Suprapubic skin (tissue), 4 donors: ENCODE data around the gene ACTL10. TPM values are rescaled to one million over a fixed set of nuclear protein-coding genes. Genes with fewer than 3 reads are reported as not detected.

Experiments used
- DNase-seq, 2 donors: peaks; one replicate each; pipeline ENCODE4 v3.0.0-alpha.2; 2019; ENCODE audit warnings: low spot score in 2 of 2
- H3K27ac ChIP-seq: fragments of 200-600 bp; sonication (generic); one replicate; pipeline ENCODE4 v1.5.1; 2019
- H3K27me3 ChIP-seq: fragments of 200-600 bp; sonication (generic); one replicate; pipeline ENCODE4 v1.5.1; 2019
- H3K36me3 ChIP-seq: fragments of 200-600 bp; sonication (generic); one replicate; pipeline ENCODE4 v1.5.1; 2019
- H3K4me1 ChIP-seq: fragments of 200-600 bp; sonication (generic); one replicate; pipeline ENCODE4 v1.5.1; 2019
- H3K4me3 ChIP-seq: fragments of 200-600 bp; sonication (generic); one replicate; pipeline ENCODE4 v1.5.1; 2019; ENCODE audit warnings: mild to moderate bottlenecking
- H3K9me3 ChIP-seq: fragments of 200-600 bp; sonication (generic); one replicate; pipeline ENCODE4 v1.5.1; 2019
- CTCF ChIP-seq, 2 donors: fragments of 200-600 bp in 1 of 2; fragments of 450-650 bp in 1 of 2; sonication (generic) in 1 of 2; IDR thresholded peaks; one replicate each; pipeline ENCODE4 v1.5.1; 2016 to 2019; ENCODE audit warnings: antibody characterized with exemption in 2 of 2, mild to moderate bottlenecking in 1 of 2, moderate library complexity in 1 of 2
- EP300 ChIP-seq: sonication (generic); formaldehyde crosslinking; IDR thresholded peaks from one replicate; pipeline ENCODE4 v1.6.1; 2017; ENCODE audit warnings: antibody characterized with exemption
- POLR2A ChIP-seq, 2 donors: fragments of 450-650 bp; IDR thresholded peaks; one replicate each; pipeline ENCODE4 v1.6.1; 2017; ENCODE audit warnings: antibody characterized with exemption in 2 of 2, mild to moderate bottlenecking in 2 of 2, moderate library complexity in 2 of 2
- POLR2AphosphoS5 ChIP-seq, 3 donors: sonication (generic); formaldehyde crosslinking; IDR thresholded peaks; one replicate each; pipeline ENCODE4 v1.6.1; 2017; ENCODE audit warnings: antibody characterized with exemption in 3 of 3
- WGBS: methylation state at CpG from one replicate; pipeline ENCODE4 v1.1.5; 2018; 5-methylcytosine and 5-hydroxymethylcytosine counted together
- total RNA-seq, 4 donors: library from RNA; depleted of rRNA; stranded (reverse); fragments of >200 nt; gene quantifications; one replicate each; pipeline ENCODE4 v1.1.0, GENCODE V29; 2016

ACTL10 gene
- total RNA-seq, 4 donors from 2014 or later: 1.3 to 4.9 (median 3.0) TPM

- no peaks in the 10 kb centered on the region for H3K27me3 ChIP-seq
- TF ChIP-seq CTCF (IDR thresholded peaks at IDR 0.05): no peak
- no peak overlapping the region for H3K27ac ChIP-seq
- no peaks in the 10 kb centered on the region for H3K36me3 ChIP-seq
- no peak overlapping the region for H3K4me3 ChIP-seq
- DNase-seq: no peak
- 67% methylated on average over 8 of the region's 8 CpGs for WGBS
- no peaks in the 10 kb centered on the region for H3K9me3 ChIP-seq
- H3K4me1 ChIP-seq: peaks cover 22% of the 10 kb centered on the region
These were observed 20.7 kb downstream of the ACTL10 start for GRCh38 chr20:33687370-33687915.

DNA sequence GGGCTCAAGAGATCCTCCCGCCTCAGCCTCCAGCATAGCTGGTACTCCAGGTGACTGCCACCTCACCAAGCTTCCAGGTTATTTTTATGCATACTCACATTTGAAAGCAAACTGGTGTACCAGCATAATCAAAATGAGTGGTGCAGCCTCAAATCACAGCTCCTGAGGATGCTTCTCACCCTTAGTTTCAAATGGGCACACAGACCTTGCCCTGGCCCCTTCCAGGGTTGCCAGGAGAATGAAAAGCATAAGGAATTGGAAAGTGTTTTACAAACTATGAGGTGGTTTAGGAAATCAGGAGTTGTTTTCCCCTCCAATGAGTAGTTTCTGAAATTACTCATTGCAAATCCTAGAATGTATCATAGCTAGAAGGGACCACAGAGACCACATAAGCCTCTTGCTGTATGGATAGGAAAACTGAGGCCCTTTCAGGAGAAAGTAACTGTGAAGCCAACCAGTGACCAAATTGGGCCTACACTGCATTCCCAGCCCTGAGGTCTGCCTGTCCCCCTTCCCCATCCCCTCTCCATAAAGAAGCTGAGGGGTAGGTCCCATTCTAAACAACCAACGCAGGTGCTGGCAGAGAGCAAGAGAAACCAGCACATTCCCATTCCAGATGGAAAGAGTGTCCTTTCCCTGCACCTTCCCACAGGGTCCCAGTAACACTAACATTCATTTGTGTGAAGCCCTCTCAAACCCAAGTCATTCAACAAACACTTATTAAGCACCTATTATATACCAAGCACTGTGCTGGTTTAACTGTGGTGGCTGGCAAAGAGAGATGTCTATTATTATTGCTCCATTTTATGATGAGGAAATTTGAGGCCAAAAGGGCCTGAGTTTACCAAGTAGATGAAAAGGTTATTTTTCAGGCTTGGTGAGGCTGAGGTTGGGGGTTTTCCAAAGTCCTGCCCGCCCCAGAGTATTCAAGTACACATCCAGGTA is 21.5 kb downstream of the ACTL10 start:
- H3K9me3 ChIP-seq: no peaks in the 10 kb centered on the region
- H3K4me1 ChIP-seq: peaks cover 22% of the 10 kb centered on the region
- H3K36me3 ChIP-seq: no peaks in the 10 kb centered on the region
- no peaks in the 10 kb centered on the region for H3K27me3 ChIP-seq
- no peak for TF ChIP-seq CTCF (IDR thresholded peaks at IDR 0.05)
- no peak for TF ChIP-seq EP300
- no peak for TF ChIP-seq POLR2A (IDR thresholded peaks at IDR 0.05)
- no peak for TF ChIP-seq POLR2AphosphoS5 (IDR thresholded peaks at IDR 0.05)
- no peak overlapping the region for H3K4me3 ChIP-seq
- DNase-seq: no peak
- no peak overlapping the region for H3K27ac ChIP-seq
- WGBS: 87% methylated on average over 3 of the region's 3 CpGs

DNA sequence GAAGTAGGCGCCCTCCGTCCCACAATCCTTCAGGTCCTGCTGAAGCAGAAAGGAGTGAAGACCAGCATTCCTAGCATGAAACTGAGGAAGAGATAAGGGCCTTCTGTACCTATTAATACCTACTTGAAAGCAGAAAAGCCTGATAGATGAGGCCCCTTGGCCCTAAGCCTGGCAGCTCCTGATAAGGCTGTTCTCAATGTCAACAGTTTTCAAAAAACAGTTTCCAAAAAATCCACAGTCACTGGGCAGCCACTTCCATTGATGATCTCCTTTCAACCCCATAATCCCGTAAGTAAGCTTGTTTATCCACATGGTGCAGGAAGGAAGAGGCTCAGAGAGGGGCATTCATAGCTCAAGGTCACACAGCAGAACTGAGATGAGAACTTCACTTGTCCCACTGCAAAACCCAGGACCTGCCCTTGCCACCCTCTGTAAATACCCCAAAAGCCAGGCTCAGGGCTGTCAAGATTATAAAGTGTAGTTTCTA is 22.2 kb downstream of the ACTL10 start:
- DNase-seq: no peak
- Histone ChIP-seq H3K36me3 (no peaks in the 10 kb centered on the region), H3K4me3 (no peak overlapping the region), H3K27me3 (no peaks in the 10 kb centered on the region), H3K4me1 (peaks cover 28% of the 10 kb centered on the region), H3K9me3 (no peaks in the 10 kb centered on the region), H3K27ac (no peak overlapping the region)
- TF ChIP-seq CTCF (IDR thresholded peaks at IDR 0.05) (no peak), EP300 (no peak), POLR2AphosphoS5 (IDR thresholded peaks at IDR 0.05) (no peak), POLR2A (IDR thresholded peaks at IDR 0.05) (no peak)
- 82% methylated on average over 3 of the region's 3 CpGs for WGBS

DNA sequence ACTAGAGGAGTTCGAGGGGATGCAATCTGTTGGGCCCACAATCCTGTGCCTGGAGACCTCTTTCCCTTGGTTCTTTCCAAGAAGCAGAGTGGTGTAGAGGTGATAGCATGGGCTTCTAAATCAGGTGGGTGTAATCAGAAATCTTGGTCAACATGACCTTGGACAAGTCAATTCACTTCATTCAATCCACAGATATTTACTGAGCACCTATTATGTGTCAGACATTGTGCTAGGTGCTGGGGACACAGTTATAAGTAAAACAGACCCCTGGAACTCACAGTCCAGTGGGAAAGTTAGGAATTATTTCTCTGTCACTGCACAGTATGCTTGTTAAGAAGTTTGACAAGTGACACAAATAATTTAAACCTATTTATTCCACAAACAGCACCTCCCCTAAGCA is 22.8 kb downstream of the ACTL10 start:
- Histone ChIP-seq H3K9me3 (no peaks in the 10 kb centered on the region), H3K36me3 (no peaks in the 10 kb centered on the region), H3K27ac (no peak overlapping the region), H3K27me3 (no peaks in the 10 kb centered on the region), H3K4me3 (no peak overlapping the region), H3K4me1 (peaks cover 32% of the 10 kb centered on the region)
- 92% methylated on average over 1 of the region's 1 CpG for WGBS
- no peak for DNase-seq
- no peak for TF ChIP-seq CTCF (IDR thresholded peaks at IDR 0.05)
- no peak for TF ChIP-seq POLR2AphosphoS5 (IDR thresholded peaks at IDR 0.05)
- no peak for TF ChIP-seq EP300
- no peak for TF ChIP-seq POLR2A (IDR thresholded peaks at IDR 0.05)

DNA sequence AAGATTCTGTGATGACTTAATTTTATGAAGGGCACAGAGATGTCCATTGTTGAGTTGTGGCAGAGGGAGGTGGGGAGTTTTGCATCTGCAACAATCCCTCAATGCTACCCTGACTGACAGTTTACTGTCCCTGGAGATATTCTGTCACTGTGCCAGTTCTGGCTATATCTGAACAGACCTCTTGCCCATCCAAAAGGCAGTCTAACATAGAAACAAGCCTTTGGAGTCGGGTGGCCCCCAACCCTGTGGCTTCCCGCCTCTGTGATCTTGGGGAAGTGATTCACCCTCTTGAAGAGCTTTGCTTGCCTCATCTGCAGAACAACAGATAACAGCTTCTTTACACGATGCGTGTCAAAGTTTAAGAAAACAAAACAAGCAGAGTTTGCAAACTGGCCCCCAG is 23.2 kb downstream of the ACTL10 start:
- Histone ChIP-seq H3K27me3 (no peaks in the 10 kb centered on the region), H3K9me3 (no peaks in the 10 kb centered on the region), H3K36me3 (no peaks in the 10 kb centered on the region), H3K4me3 (no peak overlapping the region), H3K4me1 (peaks cover 31% of the 10 kb centered on the region), H3K27ac (no peak overlapping the region)
- DNase-seq: no peak
- TF ChIP-seq CTCF (IDR thresholded peaks at IDR 0.05): no peak
- TF ChIP-seq POLR2AphosphoS5 (IDR thresholded peaks at IDR 0.05): no peak
- no peak for TF ChIP-seq EP300
- no peak for TF ChIP-seq POLR2A (IDR thresholded peaks at IDR 0.05)
- WGBS: 56% methylated on average over 4 of the region's 4 CpGs
